ENCODE results near the gene GNPTAB. TPM values are rescaled to one million over a fixed set of nuclear protein-coding genes. Genes with fewer than 3 reads are reported as not detected.

Gene GNPTAB
- polyA plus RNA-seq, 1 donor = 41.1 TPM

GRCh38 chr12:101785671-101786070 is 45.1 kb downstream of the GNPTAB start:
- 100% methylated on average over 1 of the region's 1 CpG for WGBS (ENCODE audit: insufficient coverage, low lambda C conversion rate)
- no peak overlapping the region for H3K4me3 ChIP-seq (ENCODE audit: low read length)

DNA sequence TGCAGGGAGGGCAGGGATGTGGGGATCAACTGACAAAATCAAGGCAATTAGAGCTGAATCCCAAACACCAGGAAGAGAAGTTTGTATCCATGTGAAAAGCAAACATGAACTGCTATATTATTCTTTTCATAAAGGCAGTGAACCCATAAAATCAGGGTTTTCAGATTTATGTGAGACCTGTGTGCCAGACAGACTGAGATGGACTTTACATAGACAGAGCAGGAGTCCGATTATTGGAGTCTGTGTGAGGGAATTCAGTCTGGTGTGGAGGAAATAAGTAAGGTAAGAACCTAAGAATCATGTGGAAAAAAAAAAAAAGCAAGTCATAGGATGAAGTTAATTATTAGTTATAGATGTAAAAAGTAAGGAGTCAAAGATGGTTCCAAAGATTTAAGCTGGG is 46.4 kb downstream of the GNPTAB start:
- peak; percentile 37 to 47 for DNase-seq
- H3K36me3 ChIP-seq (ENCODE audit: control insufficient read depth, insufficient read depth, low read length) = peaks cover 4% of the 10 kb centered on the region

More at GRCh38 chr12:101785671-101786070, 45.1 kb downstream of the GNPTAB start:
- Histone ChIP-seq H3K4me1 (ENCODE audit: control insufficient read depth, insufficient read depth, low read length) (no peaks in the 10 kb centered on the region), H3K27me3 (ENCODE audit: control insufficient read depth, insufficient read depth, low read length) (no peaks in the 10 kb centered on the region), H3K27ac (ENCODE audit: low read length) (no peak overlapping the region), H3K9me3 (ENCODE audit: control insufficient read depth, low read depth, low read length) (no peaks in the 10 kb centered on the region), H3K36me3 (ENCODE audit: control insufficient read depth, insufficient read depth, low read length) (peaks cover 5% of the 10 kb centered on the region)
- DNase-seq = no peak

GRCh38 chr12:101783838-101784237 is 46.9 kb downstream of the GNPTAB start:
- Histone ChIP-seq H3K27ac (ENCODE audit: low read length) (no peak overlapping the region), H3K4me3 (ENCODE audit: low read length) (no peak overlapping the region), H3K9me3 (ENCODE audit: control insufficient read depth, low read depth, low read length) (no peaks in the 10 kb centered on the region), H3K4me1 (ENCODE audit: control insufficient read depth, insufficient read depth, low read length) (no peaks in the 10 kb centered on the region), H3K27me3 (ENCODE audit: control insufficient read depth, insufficient read depth, low read length) (no peaks in the 10 kb centered on the region), H3K36me3 (ENCODE audit: control insufficient read depth, insufficient read depth, low read length) (no peaks in the 10 kb centered on the region)
- WGBS (ENCODE audit: insufficient coverage, low lambda C conversion rate) = 100% methylated on average over 1 of the region's 2 CpGs
- no peak for DNase-seq

More for the DNA sequence above, 46.4 kb downstream of the GNPTAB start:
- Histone ChIP-seq H3K4me1 (ENCODE audit: control insufficient read depth, insufficient read depth, low read length) (no peaks in the 10 kb centered on the region), H3K27me3 (ENCODE audit: control insufficient read depth, insufficient read depth, low read length) (no peaks in the 10 kb centered on the region), H3K27ac (ENCODE audit: low read length) (no peak overlapping the region), H3K9me3 (ENCODE audit: control insufficient read depth, low read depth, low read length) (no peaks in the 10 kb centered on the region), H3K4me3 (ENCODE audit: low read length) (no peak overlapping the region)
- no CpG with 5 or more reads among the region's 1 CpG for WGBS (ENCODE audit: insufficient coverage, low lambda C conversion rate)

DNA sequence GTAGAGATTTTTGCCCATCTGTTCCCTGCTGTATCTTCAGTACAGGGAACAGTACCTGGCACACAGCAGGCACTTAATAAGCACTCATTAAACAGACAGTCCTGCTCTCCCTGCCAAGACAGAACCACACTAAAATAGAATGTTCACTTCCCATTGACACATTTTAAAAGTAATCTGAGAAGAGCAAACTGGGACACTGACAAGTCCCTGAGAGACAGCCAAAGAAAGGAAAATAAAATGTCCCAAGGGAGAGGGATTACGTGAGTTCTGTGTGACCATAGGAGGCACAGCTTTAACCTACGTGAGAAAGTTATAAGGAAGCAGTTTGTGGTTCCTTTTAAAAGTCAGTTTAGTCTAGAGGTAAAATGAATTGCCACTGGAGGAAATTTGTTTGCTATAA is 47.6 kb downstream of the GNPTAB start:
- no peaks in the 10 kb centered on the region for H3K36me3 ChIP-seq (ENCODE audit: control insufficient read depth, insufficient read depth, low read length)
- H3K4me1 ChIP-seq (ENCODE audit: control insufficient read depth, insufficient read depth, low read length) = no peaks in the 10 kb centered on the region
- no peak for DNase-seq
- no peak overlapping the region for H3K4me3 ChIP-seq (ENCODE audit: low read length)
- WGBS (ENCODE audit: insufficient coverage, low lambda C conversion rate) = 85% methylated on average over 2 of the region's 2 CpGs
- H3K27me3 ChIP-seq (ENCODE audit: control insufficient read depth, insufficient read depth, low read length) = no peaks in the 10 kb centered on the region
- H3K9me3 ChIP-seq (ENCODE audit: control insufficient read depth, low read depth, low read length) = no peaks in the 10 kb centered on the region
- H3K27ac ChIP-seq (ENCODE audit: low read length) = no peak overlapping the region

DNA sequence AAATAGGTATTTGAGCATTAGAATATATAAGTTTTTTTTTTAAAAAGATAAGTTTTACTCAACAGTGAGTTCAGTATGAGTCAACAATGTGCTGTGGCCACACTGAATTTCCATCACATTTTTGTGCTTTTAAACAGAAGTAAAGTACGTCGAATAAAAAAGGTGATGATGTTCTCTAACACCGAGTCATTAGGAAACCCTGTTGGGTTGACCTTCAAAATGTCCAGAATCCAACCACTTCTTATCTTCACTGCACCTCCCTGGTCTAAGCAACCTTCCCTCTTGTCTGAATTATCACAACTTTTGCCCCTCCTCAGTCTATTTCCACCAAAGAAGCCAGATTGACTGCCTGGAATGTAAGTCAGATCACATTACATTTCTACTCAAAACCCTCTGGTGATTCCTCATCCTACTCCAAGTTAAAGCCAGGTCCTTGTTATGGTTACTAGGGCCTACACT is 48.5 kb downstream of the GNPTAB start:
- Histone ChIP-seq H3K27ac (ENCODE audit: low read length) (no peak overlapping the region), H3K27me3 (ENCODE audit: control insufficient read depth, insufficient read depth, low read length) (no peaks in the 10 kb centered on the region), H3K4me1 (ENCODE audit: control insufficient read depth, insufficient read depth, low read length) (no peaks in the 10 kb centered on the region), H3K9me3 (ENCODE audit: control insufficient read depth, low read depth, low read length) (no peaks in the 10 kb centered on the region), H3K4me3 (ENCODE audit: low read length) (no peak overlapping the region), H3K36me3 (ENCODE audit: control insufficient read depth, insufficient read depth, low read length) (no peaks in the 10 kb centered on the region)
- no CpG with 5 or more reads among the region's 3 CpGs for WGBS (ENCODE audit: insufficient coverage, low lambda C conversion rate)
- DNase-seq = no peak

DNA sequence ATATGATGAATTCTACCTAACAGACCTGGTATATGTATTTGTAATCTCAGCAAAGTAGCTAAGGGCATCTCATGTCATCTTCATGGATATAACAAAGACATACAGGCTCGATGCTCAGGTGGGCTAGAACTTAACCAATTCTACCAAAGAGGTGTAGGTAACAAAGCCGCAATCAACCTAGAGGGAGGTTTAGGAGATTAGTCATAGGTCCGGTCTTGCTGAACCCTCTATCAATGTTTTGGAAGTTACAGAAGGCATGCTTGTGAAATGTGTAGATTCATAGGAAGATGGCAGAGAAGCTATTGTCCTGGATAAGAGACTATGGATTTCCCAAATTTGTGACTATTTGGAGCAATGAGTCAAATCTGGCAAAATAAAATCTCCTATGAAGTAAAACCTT is 48.9 kb downstream of the GNPTAB start:
- no peak for DNase-seq
- 80% methylated on average over 1 of the region's 3 CpGs for WGBS (ENCODE audit: insufficient coverage, low lambda C conversion rate)

DNA sequence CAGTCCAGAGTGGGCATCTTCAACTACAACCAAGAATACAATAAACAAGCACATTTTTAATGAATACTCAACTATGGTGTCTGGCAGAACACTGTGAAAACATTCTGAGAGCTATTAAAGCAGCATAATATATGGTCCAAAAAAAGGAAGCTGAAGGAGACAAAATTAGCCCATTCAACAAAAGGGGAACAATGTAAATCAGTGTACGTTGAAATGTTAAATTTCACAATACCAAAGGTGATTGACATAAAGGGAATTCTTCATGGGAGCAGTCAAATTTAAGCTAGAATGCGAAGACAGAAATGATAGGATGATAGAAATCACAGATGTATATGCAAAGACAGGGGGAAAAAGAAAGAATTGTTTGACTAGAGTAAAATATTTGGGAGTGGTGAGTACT is 50.2 kb downstream of the GNPTAB start:
- DNase-seq = no peak
- H3K27me3 ChIP-seq (ENCODE audit: control insufficient read depth, insufficient read depth, low read length) = no peaks in the 10 kb centered on the region
- H3K27ac ChIP-seq (ENCODE audit: low read length) = no peak overlapping the region
- H3K4me3 ChIP-seq (ENCODE audit: low read length) = no peak overlapping the region
- 80% methylated on average over 2 of the region's 2 CpGs for WGBS (ENCODE audit: insufficient coverage, low lambda C conversion rate)
- no peaks in the 10 kb centered on the region for H3K4me1 ChIP-seq (ENCODE audit: control insufficient read depth, insufficient read depth, low read length)
- peaks cover 4% of the 10 kb centered on the region for H3K36me3 ChIP-seq (ENCODE audit: control insufficient read depth, insufficient read depth, low read length)
- H3K9me3 ChIP-seq (ENCODE audit: control insufficient read depth, low read depth, low read length) = no peaks in the 10 kb centered on the region

More for the DNA sequence above, 48.9 kb downstream of the GNPTAB start:
- H3K9me3 ChIP-seq (ENCODE audit: control insufficient read depth, low read depth, low read length) = no peaks in the 10 kb centered on the region
- peaks cover 2% of the 10 kb centered on the region for H3K36me3 ChIP-seq (ENCODE audit: control insufficient read depth, insufficient read depth, low read length)
- H3K4me1 ChIP-seq (ENCODE audit: control insufficient read depth, insufficient read depth, low read length) = no peaks in the 10 kb centered on the region
- no peak overlapping the region for H3K27ac ChIP-seq (ENCODE audit: low read length)
- no peaks in the 10 kb centered on the region for H3K27me3 ChIP-seq (ENCODE audit: control insufficient read depth, insufficient read depth, low read length)
- no peak overlapping the region for H3K4me3 ChIP-seq (ENCODE audit: low read length)

GRCh38 chr12:101779626-101780025 is 51.1 kb downstream of the GNPTAB start:
- Histone ChIP-seq H3K4me3 (ENCODE audit: low read length) (no peak overlapping the region), H3K4me1 (ENCODE audit: control insufficient read depth, insufficient read depth, low read length) (no peaks in the 10 kb centered on the region), H3K36me3 (ENCODE audit: control insufficient read depth, insufficient read depth, low read length) (peaks cover 4% of the 10 kb centered on the region), H3K27ac (ENCODE audit: low read length) (no peak overlapping the region), H3K9me3 (ENCODE audit: control insufficient read depth, low read depth, low read length) (no peaks in the 10 kb centered on the region), H3K27me3 (ENCODE audit: control insufficient read depth, insufficient read depth, low read length) (no peaks in the 10 kb centered on the region)
- peak in 1 of 2 donors; percentile 22 for DNase-seq
- WGBS (ENCODE audit: insufficient coverage, low lambda C conversion rate) = no CpG with 5 or more reads among the region's 6 CpGs

DNA sequence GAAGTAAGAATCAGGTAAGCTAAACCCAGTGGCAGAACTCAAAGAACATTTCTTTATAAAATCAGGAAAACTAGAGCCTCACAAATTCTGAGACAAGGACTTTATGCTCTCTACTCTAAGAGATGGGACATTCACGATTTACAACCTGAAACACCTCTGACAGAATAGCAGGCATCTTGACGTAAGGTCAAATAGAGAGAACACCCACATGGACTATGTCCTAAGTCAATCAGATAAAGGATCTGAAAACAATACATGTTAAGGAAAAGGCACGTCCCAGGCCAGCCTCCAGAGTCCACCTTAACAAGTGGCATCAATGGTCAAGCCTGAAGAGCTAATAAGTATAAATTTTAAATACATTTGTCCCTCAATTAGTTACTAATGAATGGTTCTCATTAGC is 51.6 kb downstream of the GNPTAB start:
- no CpG with 5 or more reads among the region's 3 CpGs for WGBS (ENCODE audit: insufficient coverage, low lambda C conversion rate)
- peak in 1 of 2 donors; percentile 43 for DNase-seq
- Histone ChIP-seq H3K36me3 (ENCODE audit: control insufficient read depth, insufficient read depth, low read length) (peaks cover 4% of the 10 kb centered on the region), H3K27ac (ENCODE audit: low read length) (no peak overlapping the region), H3K27me3 (ENCODE audit: control insufficient read depth, insufficient read depth, low read length) (no peaks in the 10 kb centered on the region), H3K4me3 (ENCODE audit: low read length) (no peak overlapping the region), H3K9me3 (ENCODE audit: control insufficient read depth, low read depth, low read length) (no peaks in the 10 kb centered on the region), H3K4me1 (ENCODE audit: control insufficient read depth, insufficient read depth, low read length) (no peaks in the 10 kb centered on the region)

- no peak overlapping the region for H3K4me3 ChIP-seq (ENCODE audit: low read length)
- H3K9me3 ChIP-seq (ENCODE audit: control insufficient read depth, low read depth, low read length) = no peaks in the 10 kb centered on the region
- WGBS (ENCODE audit: insufficient coverage, low lambda C conversion rate) = no CpG with 5 or more reads among the region's 4 CpGs
- no peaks in the 10 kb centered on the region for H3K4me1 ChIP-seq (ENCODE audit: control insufficient read depth, insufficient read depth, low read length)
- no peak for DNase-seq
- H3K27me3 ChIP-seq (ENCODE audit: control insufficient read depth, insufficient read depth, low read length) = no peaks in the 10 kb centered on the region
- H3K36me3 ChIP-seq (ENCODE audit: control insufficient read depth, insufficient read depth, low read length) = peaks cover 4% of the 10 kb centered on the region
- H3K27ac ChIP-seq (ENCODE audit: low read length) = no peak overlapping the region
These were observed 52.8 kb downstream of the GNPTAB start for GRCh38 chr12:101777978-101778377.

GRCh38 chr12:101777485-101777884 is 53.3 kb downstream of the GNPTAB start:
- no peaks in the 10 kb centered on the region for H3K4me1 ChIP-seq (ENCODE audit: control insufficient read depth, insufficient read depth, low read length)
- WGBS (ENCODE audit: insufficient coverage, low lambda C conversion rate) = 80% methylated on average over 1 of the region's 3 CpGs
- H3K9me3 ChIP-seq (ENCODE audit: control insufficient read depth, low read depth, low read length) = no peaks in the 10 kb centered on the region
- DNase-seq = no peak
- peaks cover 4% of the 10 kb centered on the region for H3K36me3 ChIP-seq (ENCODE audit: control insufficient read depth, insufficient read depth, low read length)
- H3K4me3 ChIP-seq (ENCODE audit: low read length) = no peak overlapping the region
- H3K27me3 ChIP-seq (ENCODE audit: control insufficient read depth, insufficient read depth, low read length) = no peaks in the 10 kb centered on the region
- H3K27ac ChIP-seq (ENCODE audit: low read length) = no peak overlapping the region

Measured in large intestine (tissue), 3 donors.